AG04449 (cell line): ENCODE results near the gene FAM171A2.
"Not testable (repeated sequence)": the region's sequence is repeated elsewhere in the genome, so short reads cannot be mapped to it uniquely, and the experiment has no call there.

Experiments used
- CTCF ChIA-PET: fragments of 350-600 bp; formaldehyde crosslinking; extraction: SDS; loops from one replicate; lab custom pipeline; 2021; ENCODE audit warnings: antibody characterized with exemption; lab: Yijun Ruan, JAX
- POLR2A ChIA-PET: fragments of 400-600, 350-600 bp; formaldehyde crosslinking; extraction: SDS; loops from one replicate; lab custom pipeline; 2020; ENCODE audit warnings: antibody characterized with exemption, inconsistent platforms; lab: Yijun Ruan, JAX
- DNase-seq: peaks from one replicate; pipeline ENCODE4 v3.0.0-alpha.2; 2010; ENCODE audit warnings: low read depth, low spot score
- H3K4me3 ChIP-seq: 2 replicates; pipeline ENCODE4 v1.5.1; 2011; ENCODE audit warnings: low read depth, mild to moderate bottlenecking, control low read depth, low read length
- TF ChIP-seq, protein P1 (sequence below): IDR thresholded peaks from one replicate; pipeline ENCODE4 v1.5.1; 2011; ENCODE audit warnings: mild to moderate bottlenecking, moderate library complexity, low read length, control low read depth, inconsistent platforms; ENCODE audit not compliant: insufficient read depth; ENCODE audit errors: missing control alignments

FAM171A2 gene

DNA sequence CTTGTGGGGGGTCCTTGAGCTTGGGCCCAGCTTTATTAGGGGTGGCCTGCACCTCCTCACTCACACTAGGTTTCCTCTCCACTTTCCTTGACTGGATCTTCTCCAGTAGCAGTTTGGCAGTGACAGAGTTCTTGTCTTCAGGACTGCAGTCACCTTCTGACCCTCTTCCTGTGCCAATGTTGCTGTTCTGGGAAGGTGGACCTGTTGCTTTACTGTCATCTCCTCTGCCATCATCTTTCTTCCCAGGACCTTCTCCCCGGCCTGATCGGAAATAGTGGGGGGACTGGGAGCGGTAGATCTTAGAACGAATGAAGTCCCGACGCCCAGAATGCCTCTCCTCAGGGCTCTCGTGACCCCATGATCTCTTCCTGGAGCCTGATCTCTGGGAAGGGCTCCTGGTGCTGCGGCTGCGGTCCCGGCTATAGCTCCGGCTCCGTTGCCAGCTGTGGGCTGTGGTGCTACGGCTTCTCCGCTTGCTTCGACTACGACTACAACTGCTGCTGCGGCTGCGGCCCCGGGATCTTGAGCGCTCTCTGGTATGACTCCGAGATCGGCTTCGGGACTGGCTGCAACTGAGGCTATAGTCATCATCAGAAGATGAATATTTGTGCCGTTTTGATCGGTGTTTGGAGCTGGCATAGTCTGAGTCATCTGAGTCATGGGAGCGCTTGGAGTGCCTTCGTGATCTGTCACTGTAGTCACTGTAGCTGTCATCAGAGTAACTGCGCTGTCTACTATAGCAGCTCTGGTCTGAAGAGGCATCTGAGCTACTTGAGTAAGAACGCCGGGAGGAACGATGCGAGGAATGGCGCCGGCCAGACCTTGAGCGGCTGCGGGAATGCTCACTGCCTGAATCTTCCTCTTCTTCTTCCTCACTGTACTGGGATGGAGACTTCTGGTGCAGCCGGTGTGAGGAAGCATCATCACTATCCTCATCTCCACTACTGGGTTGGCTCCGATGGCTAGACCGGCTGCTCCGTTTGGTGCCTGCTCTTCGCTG is 35.3 kb upstream of the FAM171A2 start:
- no peak overlapping the region for H3K4me3 ChIP-seq
- ChIA-PET CTCF (interaction anchor here (0.7 to 9.4 kb wide), 18 partner anchors 9 to 292 kb away, joined by 3 to 114 read pairs (median 5); partner anchors contain the start of gene ITGA2B), POLR2A (interaction anchor here (0.8 kb wide), 1 partner anchor 14 kb away, joined by 3 read pairs; no protein-coding TSS in a partner anchor)
- DNase-seq = no peak
- TF ChIP-seq, protein P1, sequence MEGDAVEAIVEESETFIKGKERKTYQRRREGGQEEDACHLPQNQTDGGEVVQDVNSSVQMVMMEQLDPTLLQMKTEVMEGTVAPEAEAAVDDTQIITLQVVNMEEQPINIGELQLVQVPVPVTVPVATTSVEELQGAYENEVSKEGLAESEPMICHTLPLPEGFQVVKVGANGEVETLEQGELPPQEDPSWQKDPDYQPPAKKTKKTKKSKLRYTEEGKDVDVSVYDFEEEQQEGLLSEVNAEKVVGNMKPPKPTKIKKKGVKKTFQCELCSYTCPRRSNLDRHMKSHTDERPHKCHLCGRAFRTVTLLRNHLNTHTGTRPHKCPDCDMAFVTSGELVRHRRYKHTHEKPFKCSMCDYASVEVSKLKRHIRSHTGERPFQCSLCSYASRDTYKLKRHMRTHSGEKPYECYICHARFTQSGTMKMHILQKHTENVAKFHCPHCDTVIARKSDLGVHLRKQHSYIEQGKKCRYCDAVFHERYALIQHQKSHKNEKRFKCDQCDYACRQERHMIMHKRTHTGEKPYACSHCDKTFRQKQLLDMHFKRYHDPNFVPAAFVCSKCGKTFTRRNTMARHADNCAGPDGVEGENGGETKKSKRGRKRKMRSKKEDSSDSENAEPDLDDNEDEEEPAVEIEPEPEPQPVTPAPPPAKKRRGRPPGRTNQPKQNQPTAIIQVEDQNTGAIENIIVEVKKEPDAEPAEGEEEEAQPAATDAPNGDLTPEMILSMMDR = no peak

DNA sequence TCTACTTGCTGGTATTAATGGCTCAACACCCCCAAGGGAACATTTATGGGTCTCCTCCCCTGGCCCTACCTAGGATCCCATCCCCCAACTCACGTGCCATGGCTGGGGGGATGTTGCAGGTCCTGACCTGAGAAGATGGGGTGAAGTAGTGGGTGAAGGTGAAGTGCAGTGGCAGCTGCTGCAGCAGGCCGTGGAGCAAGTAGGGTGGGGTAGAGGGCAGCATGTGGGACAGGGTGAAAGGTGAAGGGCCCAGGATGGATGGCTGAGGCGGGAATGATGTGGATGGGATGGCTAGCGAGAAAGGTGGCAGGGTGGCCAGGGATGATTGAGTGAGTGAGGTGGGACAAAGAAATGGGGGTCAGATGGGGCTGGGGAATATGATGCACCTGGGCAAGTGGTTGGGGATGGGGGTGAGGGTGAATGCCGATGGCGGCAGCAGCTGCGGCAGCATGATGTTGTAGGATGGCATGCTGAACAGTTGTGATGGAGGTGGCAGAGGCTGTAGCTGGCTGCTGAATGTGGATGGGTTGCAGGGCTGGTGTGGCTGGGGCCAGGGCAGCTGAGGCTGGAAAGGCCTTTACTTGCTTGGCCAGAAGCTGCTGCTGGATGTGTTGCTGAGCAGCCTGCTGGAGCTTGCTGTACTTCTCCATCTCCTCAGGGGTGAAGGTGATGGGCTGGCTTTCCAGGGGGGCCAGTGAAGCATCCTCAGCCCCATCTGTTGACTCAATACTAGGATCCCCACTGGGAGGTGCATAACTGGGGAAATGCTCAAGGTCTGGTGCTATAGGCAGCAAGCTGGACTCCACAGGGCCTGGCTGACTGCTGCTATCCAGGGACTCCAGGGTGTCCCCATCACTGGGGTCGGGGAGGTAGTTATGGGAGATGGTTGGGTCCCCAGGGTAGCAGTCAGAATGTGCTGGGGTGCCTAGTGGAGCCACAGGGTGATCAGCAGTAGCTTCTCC is 34.1 kb upstream of the FAM171A2 start:
- no peak for DNase-seq
- POLR2A ChIA-PET = interaction anchor here (0.8 kb wide), 1 partner anchor 12 kb away, joined by 3 read pairs; no protein-coding TSS in a partner anchor
- CTCF ChIA-PET = interaction anchor here (0.9 to 9.4 kb wide), 7 partner anchors 7 to 239 kb away, joined by 3 to 114 read pairs (median 8); partner anchors contain the start of genes FAM171A2 and ITGA2B
- TF ChIP-seq, protein P1 = no peak
- H3K4me3 ChIP-seq = no peak overlapping the region

DNA sequence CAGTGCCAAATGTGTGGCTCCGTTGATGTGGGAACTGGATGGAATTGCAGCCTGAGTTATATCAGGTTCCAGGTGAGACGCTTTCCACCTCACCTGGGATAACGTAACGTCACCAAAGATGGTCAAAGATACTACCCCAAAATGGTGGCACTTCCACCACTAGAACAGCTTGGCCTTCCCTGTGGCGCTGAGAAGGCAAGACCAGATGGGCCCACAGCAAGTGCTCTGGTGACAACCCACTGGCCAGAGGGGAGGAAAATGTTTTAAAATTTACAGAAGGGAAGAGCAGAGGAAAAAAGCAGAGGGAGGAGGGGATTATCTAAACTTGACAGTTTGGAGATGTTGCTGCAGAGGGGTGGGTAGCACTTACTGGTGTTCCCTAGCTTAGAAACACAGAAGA is 33.3 kb upstream of the FAM171A2 start:
- H3K4me3 ChIP-seq = no peak overlapping the region
- TF ChIP-seq, protein P1 = no peak
- no peak for DNase-seq
- ChIA-PET CTCF (interaction anchor here (0.9 to 9.4 kb wide), 5 partner anchors 9 to 125 kb away, joined by 4 to 114 read pairs (median 8); partner anchors contain the start of gene FAM171A2), POLR2A (no interaction called here)

DNA sequence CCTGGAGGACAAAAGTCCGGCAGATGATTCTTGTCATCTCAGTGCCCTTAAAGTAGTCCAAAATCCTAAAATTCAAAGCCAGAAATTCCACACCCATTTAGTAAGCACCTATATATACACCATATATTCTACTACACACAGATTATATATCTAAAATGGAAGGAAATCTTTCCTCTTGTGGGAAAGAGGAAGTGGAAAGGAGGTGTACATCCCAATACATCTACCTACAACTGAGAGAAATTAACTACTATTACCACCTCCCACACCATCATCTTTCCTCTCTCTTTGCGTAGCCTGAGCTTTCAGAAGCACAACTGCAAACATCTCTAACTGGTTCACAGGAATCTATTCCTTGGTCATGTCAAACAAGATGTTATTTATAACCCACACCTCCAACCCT is 31.2 kb upstream of the FAM171A2 start:
- no peak for DNase-seq
- no peak overlapping the region for H3K4me3 ChIP-seq
- CTCF ChIA-PET = interaction anchor here (0.7 to 9.4 kb wide), 3 partner anchors 128 to 278 kb away, joined by 3 to 114 read pairs (median 4); no protein-coding TSS in a partner anchor
- TF ChIP-seq, protein P1 = no peak
- POLR2A ChIA-PET = no interaction called here

DNA sequence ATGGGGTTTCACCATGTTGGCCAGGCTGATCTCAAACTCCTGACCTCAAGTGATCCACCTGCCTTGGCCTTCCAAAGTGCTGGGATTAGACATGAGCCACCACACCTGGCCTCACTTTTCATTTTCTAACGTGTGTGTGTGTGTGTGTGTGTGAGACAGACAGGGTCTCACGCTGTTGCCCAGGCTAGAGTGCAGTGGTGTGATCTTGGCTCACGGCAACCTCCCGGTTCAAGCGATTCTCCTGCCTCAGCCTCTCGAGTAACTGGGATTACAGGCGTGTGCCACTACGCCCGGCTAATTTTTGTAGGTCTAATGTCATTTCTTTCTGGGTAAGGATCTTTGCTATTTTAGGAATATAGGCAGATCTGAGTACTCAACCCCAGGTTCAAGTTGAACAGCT is 30.5 kb upstream of the FAM171A2 start:
- ChIA-PET CTCF (interaction anchor here (0.7 to 2.2 kb wide), 3 partner anchors 129 to 278 kb away, joined by 3 to 10 read pairs (median 4); no protein-coding TSS in a partner anchor), POLR2A (interaction anchor here (0.6 kb wide), 1 partner anchor 340 kb away, joined by 3 read pairs; no protein-coding TSS in a partner anchor)
- not testable (repeated sequence) for H3K4me3 ChIP-seq, DNase-seq

DNA sequence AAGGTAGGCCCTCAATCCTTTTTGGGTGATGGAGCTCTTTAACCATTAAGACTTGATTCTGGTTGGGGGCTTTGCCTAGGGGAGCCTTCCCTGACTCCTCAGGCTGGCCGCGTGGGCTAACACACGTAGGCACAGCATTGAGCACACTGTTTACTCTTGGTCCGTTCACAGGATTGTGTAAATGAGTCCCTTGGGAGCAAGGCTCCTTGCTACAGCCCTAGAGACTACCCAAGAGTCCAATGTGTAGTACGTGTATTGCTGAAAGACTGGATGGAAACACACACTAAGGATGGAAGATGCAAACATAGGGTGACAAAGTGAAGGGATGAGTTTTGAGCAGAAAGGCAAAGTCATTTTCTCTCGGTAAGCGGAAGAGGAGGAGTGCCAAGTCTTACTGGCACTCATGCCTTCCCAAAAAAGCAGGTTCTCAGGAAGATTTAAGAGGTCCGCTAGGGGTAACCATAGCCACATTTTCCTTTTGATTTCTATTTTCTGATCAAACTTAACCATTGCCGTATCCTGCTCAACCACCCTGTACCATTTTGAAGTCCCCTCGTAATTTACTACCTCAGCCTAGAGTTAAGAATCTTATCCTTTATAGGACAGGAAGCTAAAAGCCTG is 26.7 kb upstream of the FAM171A2 start:
- POLR2A ChIA-PET = no interaction called here
- H3K4me3 ChIP-seq = no peak overlapping the region
- CTCF ChIA-PET = interaction anchor here (1.0 to 3.4 kb wide), 3 partner anchors 9 to 180 kb away, joined by 3 to 21 read pairs (median 4); no protein-coding TSS in a partner anchor

More for the DNA sequence above, 26.7 kb upstream of the FAM171A2 start:
- no peak for DNase-seq
- TF ChIP-seq, protein P1 = no peak
